Endothelial cell of umbilical vein (primary cell): ENCODE results near the gene CNPY1. TPM values are rescaled to one million over a fixed set of nuclear protein-coding genes. Genes with fewer than 3 reads are reported as not detected.

Experiments
- BruUV-seq: library from RNA; stranded (reverse); fragments of 400-500 nt; replicated peaks from 2 replicates; lab custom pipeline; 2021; lab: Mats Ljungman, UMichigan
- CTCF ChIA-PET: fragments of 300-600, 350-600 bp; sonication (Branson Sonifier 250); formaldehyde crosslinking; loops from one replicate; lab custom pipeline; 2021; ENCODE audit warnings: antibody characterized with exemption, inconsistent platforms; lab: Charles Lee
- POLR2A ChIA-PET: fragments of 300-600, 350-600 bp; sonication (Branson Sonifier 250); formaldehyde crosslinking; loops from one replicate; lab custom pipeline; 2021; ENCODE audit warnings: antibody characterized with exemption, inconsistent platforms; lab: Charles Lee
- DNase-seq: peaks from one replicate; pipeline ENCODE4 v3.0.0-alpha.2; 2011; ENCODE audit warnings: low read depth, low spot score
- FAIRE-seq: peaks from 2 replicates; lab custom pipeline; 2011; peaks lifted over from hg19 to GRCh38; lab: Jason Lieb, UNC
- H2AFZ ChIP-seq: 2 replicates; pipeline ENCODE4 v1.6.0; 2012; ENCODE audit warnings: low read depth, low read length, control low read depth, inconsistent platforms
- H3K27ac ChIP-seq: 2 replicates; pipeline ENCODE4 v1.5.1; 2011; ENCODE audit warnings: low read depth, mild to moderate bottlenecking, control low read depth, low read length, moderate library complexity; ENCODE audit not compliant: insufficient read depth
- H3K27me3 ChIP-seq, 2 experiments: 2 replicates each; pipeline versions ENCODE4 v1.6.0 to v1.6.1; 2011; ENCODE audit warnings: low read length in 2 of 2, mixed read lengths in 1 of 2; ENCODE audit not compliant: control insufficient read depth in 2 of 2, insufficient read depth in 2 of 2
- H3K36me3 ChIP-seq, 2 experiments: 2 replicates in 1 of 2; 3 replicates in 1 of 2; pipeline ENCODE4 v1.5.1; 2011; ENCODE audit warnings: low read length in 2 of 2, mild to moderate bottlenecking in 1 of 2, moderate library complexity in 1 of 2; ENCODE audit not compliant: control insufficient read depth in 2 of 2, insufficient read depth in 2 of 2; ENCODE audit errors: extremely low read depth in 1 of 2
- H3K4me1 ChIP-seq: 3 replicates; pipeline ENCODE4 v1.5.1; 2011; ENCODE audit warnings: mild to moderate bottlenecking, low read length; ENCODE audit not compliant: control insufficient read depth, insufficient read depth; ENCODE audit errors: extremely low read depth
- H3K4me2 ChIP-seq: 2 replicates; pipeline ENCODE4 v1.6.1; 2011; ENCODE audit warnings: low read length, control low read depth, mixed read lengths; ENCODE audit not compliant: insufficient read depth
- H3K4me3 ChIP-seq, 3 experiments: fragments of 200-600 bp in 1 of 3; sonication (generic), shearing (Covaris generic) in 1 of 3; replicated peaks in 1 of 3; 2 replicates each; pipeline ENCODE4 v1.5.1; 2011 to 2016; ENCODE audit warnings: control low read depth in 3 of 3, low read length in 3 of 3, mild to moderate bottlenecking in 2 of 3, inconsistent platforms in 1 of 3, low read depth in 1 of 3, moderate library complexity in 1 of 3; ENCODE audit not compliant: insufficient read depth in 1 of 3
- H3K79me2 ChIP-seq: 2 replicates; pipeline ENCODE4 v1.6.0; 2012; ENCODE audit warnings: low read length, inconsistent platforms; ENCODE audit not compliant: control insufficient read depth, insufficient read depth
- H3K9ac ChIP-seq: replicated peaks from 2 replicates; pipeline ENCODE3; 2011; ENCODE audit warnings: low read length, control low read depth; ENCODE audit not compliant: insufficient read depth; ENCODE audit errors: extremely low read depth
- H3K9me1 ChIP-seq: replicated peaks from 3 replicates; pipeline ENCODE4 v1.6.0; 2011; ENCODE audit warnings: mild to moderate bottlenecking, low read length; ENCODE audit not compliant: control insufficient read depth, insufficient read depth; ENCODE audit errors: extremely low read depth
- H3K9me3 ChIP-seq: replicated peaks from 2 replicates; pipeline ENCODE4 v1.5.1; 2012; ENCODE audit warnings: low read length, inconsistent platforms; ENCODE audit not compliant: control insufficient read depth, insufficient read depth
- H4K20me1 ChIP-seq: replicated peaks from 2 replicates; pipeline ENCODE3; 2011; ENCODE audit warnings: mild to moderate bottlenecking, low read length; ENCODE audit not compliant: control insufficient read depth, insufficient read depth; ENCODE audit errors: extremely low read depth
- CTCF ChIP-seq, 2 donors: IDR thresholded peaks; 1 replicate in 1 of 2; 2 replicates in 1 of 2; pipeline ENCODE4 v1.5.1; 2011; ENCODE audit warnings: low read length in 2 of 2, mild to moderate bottlenecking in 2 of 2, moderate library complexity in 2 of 2, control low read depth in 1 of 2, inconsistent platforms in 1 of 2, low read depth in 1 of 2; ENCODE audit not compliant: insufficient read depth in 1 of 2; ENCODE audit errors: extremely low read depth in 1 of 2
- EZH2 ChIP-seq: IDR thresholded peaks from 2 replicates; pipeline ENCODE4 v1.6.1; 2012; ENCODE audit warnings: borderline replicate concordance, low read depth, mild to moderate bottlenecking, moderate library complexity, low read length, inconsistent platforms; ENCODE audit not compliant: severe bottlenecking
- FOS ChIP-seq: IDR thresholded peaks from 2 replicates; pipeline ENCODE4 v1.6.1; 2011; ENCODE audit warnings: mild to moderate bottlenecking, low read length, moderate library complexity, borderline replicate concordance; ENCODE audit not compliant: insufficient read depth
- GATA2 ChIP-seq: IDR thresholded peaks from 2 replicates; pipeline ENCODE4 v1.7.0; 2011; ENCODE audit warnings: low read depth, mild to moderate bottlenecking, moderate library complexity, mixed read lengths, low read length; ENCODE audit not compliant: insufficient read length, insufficient read depth
- JUN ChIP-seq: IDR thresholded peaks from 2 replicates; pipeline ENCODE4 v1.6.1; 2011; ENCODE audit warnings: borderline replicate concordance, low read depth; ENCODE audit not compliant: insufficient read length, insufficient read depth
- MYC ChIP-seq: IDR thresholded peaks from one replicate; pipeline ENCODE4 v1.6.1; 2011; ENCODE audit warnings: mild to moderate bottlenecking, low read depth, low read length
- POLR2A ChIP-seq: IDR thresholded peaks from 2 replicates; pipeline ENCODE4 v1.6.1; 2012; ENCODE audit warnings: low read depth, mild to moderate bottlenecking, control low read depth, low read length
- POLR2AphosphoS5 ChIP-seq: IDR thresholded peaks from 2 replicates; pipeline ENCODE4 v1.6.1; 2012; ENCODE audit warnings: low read depth, mild to moderate bottlenecking, control low read depth, low read length, moderate library complexity; ENCODE audit not compliant: insufficient read depth
- dilution Hi-C: fragments of 300-500 bp; cut with MboI; formaldehyde crosslinking; loops from one replicate; pipeline ENCODE4 v1.15.0; 2019; ENCODE audit warnings: low sequenced_read_pairs; ENCODE audit not compliant: extremely low pct_ligation_motif_present
- intact Hi-C: fragments of 100-400 bp; cut with micrococcal nuclease; formaldehyde crosslinking; loops from one replicate; pipeline ENCODE4 v1.10.0; 2022
- polyA plus RNA-seq, 4 experiments: library from polyadenylated mRNA; depleted of rRNA in 3 of 4; stranded (reverse) in 3 of 4; unstranded in 1 of 4; fragments of >200 nt; gene quantifications; 2 replicates each; pipeline versions ENCODE4 v1.2.1 to v1.2.3, GENCODE V29; 2011 to 2012; ENCODE audit warnings: missing spikeins in 1 of 4
- total RNA-seq: library from RNA; stranded (reverse); gene quantifications from 2 replicates; pipeline ENCODE4 v1.2.3, GENCODE V29; 2021
- TF ChIP-seq, protein P1 (sequence below): IDR thresholded peaks from 2 replicates; pipeline ENCODE4 v1.6.1; 2011; ENCODE audit not compliant: insufficient read depth, insufficient read length

CNPY1 gene
- total and polyA plus RNA-seq, 2 donors (not counting 3 experiments of a cell fraction or from before 2014, with no cell fraction given) = not detected

DNA sequence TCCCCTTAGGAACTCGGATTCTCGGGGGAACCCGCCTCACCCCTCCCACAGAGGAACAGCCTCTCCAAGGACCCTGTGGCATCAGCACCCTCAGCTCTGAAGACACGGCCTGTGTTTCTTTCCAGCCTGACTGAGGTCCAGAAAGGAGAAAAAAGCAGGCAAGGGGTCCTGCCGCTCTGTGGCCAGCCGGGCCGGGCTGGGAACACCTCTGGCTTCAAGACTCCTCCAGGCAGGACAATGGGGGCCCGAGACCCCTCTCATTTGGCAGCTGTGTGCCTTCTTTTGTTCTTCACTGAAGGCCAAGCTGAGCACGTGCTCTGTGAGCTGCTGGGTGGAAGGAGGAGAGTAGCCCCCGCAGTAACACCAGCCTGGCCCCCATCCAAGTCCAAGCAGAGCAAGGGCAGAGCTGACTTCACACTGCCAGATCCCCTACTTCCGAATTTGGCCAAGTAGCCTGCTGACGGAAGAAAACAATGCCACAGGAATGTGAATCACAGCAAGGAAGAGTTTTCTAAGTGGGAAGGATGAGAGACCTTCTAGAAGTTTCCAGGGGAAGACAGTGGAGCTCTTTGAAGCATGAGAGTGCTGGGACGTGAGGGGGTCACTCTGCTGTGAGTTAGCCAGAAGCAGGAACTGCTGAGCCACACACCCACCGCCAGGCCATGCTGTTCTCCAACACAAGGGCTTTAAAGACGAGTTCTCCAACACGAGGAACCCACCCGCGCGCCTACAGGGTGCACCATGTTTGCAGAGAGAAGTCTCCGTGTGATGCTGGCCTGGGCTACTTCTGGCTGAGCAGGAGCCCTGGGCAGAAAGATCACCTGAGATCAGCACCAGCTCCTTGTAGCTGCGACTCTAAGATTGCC is 3.1 kb downstream of the CNPY1 start:
- POLR2A ChIA-PET = no interaction called here

More for the DNA sequence above, 3.1 kb downstream of the CNPY1 start:
- no peak overlapping the region for H2AFZ ChIP-seq
- no peaks in the 10 kb centered on the region for H3K9me3 ChIP-seq
- DNase-seq (no peak), FAIRE-seq (no peak)
- dilution Hi-C loops (no loop called here), intact Hi-C loops (no loop called here)
- no peak overlapping the region for H3K4me3 ChIP-seq
- H3K27me3 ChIP-seq = no peaks in the 10 kb centered on the region
- no peak overlapping the region for H3K4me2 ChIP-seq
- no peaks in the 10 kb centered on the region for H3K9me1 ChIP-seq
- no peaks in the 10 kb centered on the region for H3K36me3 ChIP-seq
- H3K4me1 ChIP-seq = no peaks in the 10 kb centered on the region
- no peaks in the 10 kb centered on the region for H4K20me1 ChIP-seq
- TF ChIP-seq CTCF (IDR thresholded peaks at IDR 0.05; ENCODE audit: extremely low read depth in 1 of 2, insufficient read depth in 1 of 2, low read depth in 1 of 2, low read length in 2 of 2) = no peak
- no peak for TF ChIP-seq GATA2
- TF ChIP-seq POLR2AphosphoS5 = no peak
- TF ChIP-seq, protein P1, sequence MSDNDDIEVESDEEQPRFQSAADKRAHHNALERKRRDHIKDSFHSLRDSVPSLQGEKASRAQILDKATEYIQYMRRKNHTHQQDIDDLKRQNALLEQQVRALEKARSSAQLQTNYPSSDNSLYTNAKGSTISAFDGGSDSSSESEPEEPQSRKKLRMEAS = no peak
- TF ChIP-seq FOS = no peak
- TF ChIP-seq EZH2 = no peak
- no peak for TF ChIP-seq MYC
- no peak for TF ChIP-seq JUN
- TF ChIP-seq POLR2A = no peak
- no peak overlapping the region for H3K9ac ChIP-seq
- no peaks in the 10 kb centered on the region for H3K79me2 ChIP-seq
- H3K27ac ChIP-seq = no peak overlapping the region
- BruUV-seq = no TSS peak
- CTCF ChIA-PET = no interaction called here
